IMR-90 (cell line): Measurements from ENCODE around the gene SLC25A34. TPM values are rescaled to one million over a fixed set of nuclear protein-coding genes. Genes with fewer than 3 reads are reported as not detected.
A peak's percentile ranks its signal among the peaks of the same experiment; 100 is the strongest.

Experiments used
- ATAC-seq: fragments of 200-7000 bp; cut with Tn5 transposase; 2 replicates; pipeline ENCODE4 v1.9.1; 2020; ENCODE audit warnings: low read depth, mild to moderate bottlenecking, moderate library complexity
- BruUV-seq: library from RNA; stranded (reverse); fragments of 400-500 nt; replicated peaks from 2 replicates; lab custom pipeline; 2021; lab: Mats Ljungman, UMichigan
- CTCF ChIA-PET: fragments of 300-600 bp; formaldehyde crosslinking; extraction: SDS; loops from one replicate; lab custom pipeline; 2021; ENCODE audit warnings: antibody characterized with exemption; lab: Yijun Ruan, JAX
- POLR2A ChIA-PET: fragments of 300-600 bp; sonication (Branson Sonifier 250); formaldehyde crosslinking; loops from one replicate; lab custom pipeline; 2022; ENCODE audit warnings: antibody characterized with exemption; ENCODE audit not compliant: unreplicated experiment; lab: Charles Lee
- DNase-seq: peaks from one replicate; pipeline ENCODE4 v3.0.0; 2013
- H2AFZ ChIP-seq: replicated peaks from 2 replicates; pipeline ENCODE3; 2013; ENCODE audit warnings: low read length, mild to moderate bottlenecking; ENCODE audit not compliant: poor library complexity
- H2AK5ac ChIP-seq: 2 replicates; pipeline ENCODE4 v1.6.1; 2013; ENCODE audit warnings: low read depth, low read length, inconsistent platforms
- H2AK9ac ChIP-seq: replicated peaks from 2 replicates; pipeline ENCODE3; 2013; ENCODE audit warnings: mild to moderate bottlenecking, low read depth, low read length, moderate library complexity; ENCODE audit not compliant: poor library complexity
- H2BK120ac ChIP-seq: 2 replicates; pipeline ENCODE4 v1.6.1; 2013; ENCODE audit warnings: low read depth, low read length, inconsistent platforms
- H2BK15ac ChIP-seq: 3 replicates; pipeline ENCODE4 v1.6.1; 2013; ENCODE audit warnings: low read depth, low read length, inconsistent platforms
- H2BK20ac ChIP-seq: 2 replicates; pipeline ENCODE4 v1.6.1; 2013; ENCODE audit warnings: low read depth, mild to moderate bottlenecking, inconsistent platforms, low read length, moderate library complexity
- H2BK5ac ChIP-seq: 2 replicates; pipeline ENCODE4 v1.6.1; 2013; ENCODE audit warnings: mild to moderate bottlenecking, low read depth, low read length, inconsistent platforms; ENCODE audit not compliant: poor library complexity, severe bottlenecking
- H3K14ac ChIP-seq: replicated peaks from 2 replicates; pipeline ENCODE4 v1.6.1; 2013; ENCODE audit warnings: low read depth, low read length, inconsistent platforms
- H3K18ac ChIP-seq: 2 replicates; pipeline ENCODE4 v1.6.1; 2013; ENCODE audit warnings: low read depth, low read length, control low read depth
- H3K23ac ChIP-seq: 2 replicates; pipeline ENCODE4 v1.6.1; 2013; ENCODE audit warnings: low read depth, low read length, inconsistent platforms
- H3K27ac ChIP-seq: 2 replicates; pipeline ENCODE4 v1.5.1; 2013; ENCODE audit warnings: mild to moderate bottlenecking, control low read depth, low read length; ENCODE audit not compliant: insufficient read depth
- H3K27me3 ChIP-seq: 2 replicates; pipeline ENCODE4 v1.6.1; 2013; ENCODE audit warnings: low read length; ENCODE audit not compliant: control insufficient read depth, insufficient read depth
- H3K36me3 ChIP-seq: 2 replicates; pipeline ENCODE4 v1.6.1; 2013; ENCODE audit warnings: low read length, mixed read lengths; ENCODE audit not compliant: control insufficient read depth, insufficient read depth
- H3K4ac ChIP-seq: 2 replicates; pipeline ENCODE4 v1.6.1; 2013; ENCODE audit warnings: low read depth, low read length, inconsistent platforms
- H3K4me1 ChIP-seq: 2 replicates; pipeline ENCODE4 v1.6.1; 2013; ENCODE audit warnings: low read length, mixed read lengths; ENCODE audit not compliant: control insufficient read depth, insufficient read depth
- H3K4me2 ChIP-seq: 2 replicates; pipeline ENCODE4 v1.6.1; 2013; ENCODE audit warnings: low read depth, mild to moderate bottlenecking, control low read depth, low read length, moderate library complexity
- H3K4me3 ChIP-seq: 2 replicates; pipeline ENCODE4 v1.5.1; 2013; ENCODE audit warnings: low read depth, mild to moderate bottlenecking, control low read depth, low read length, moderate library complexity; ENCODE audit not compliant: insufficient read depth
- H3K56ac ChIP-seq: 2 replicates; pipeline ENCODE4 v1.6.1; 2013; ENCODE audit warnings: low read length, inconsistent platforms; ENCODE audit not compliant: insufficient read depth; ENCODE audit errors: extremely low read depth
- H3K79me1 ChIP-seq, 2 experiments: 2 replicates each; pipeline ENCODE4 v1.6.1; 2013; ENCODE audit warnings: low read length in 2 of 2, inconsistent platforms in 1 of 2, low read depth in 1 of 2
- H3K9ac ChIP-seq: 2 replicates; pipeline ENCODE4 v1.6.1; 2013; ENCODE audit warnings: low read depth, low read length, control low read depth
- H3K9me1 ChIP-seq: 2 replicates; pipeline ENCODE4 v1.6.1; 2013; ENCODE audit warnings: low read length, inconsistent platforms; ENCODE audit not compliant: insufficient read depth
- H3K9me3 ChIP-seq: 2 replicates; pipeline ENCODE4 v1.6.1; 2013; ENCODE audit warnings: low read length; ENCODE audit not compliant: control insufficient read depth, insufficient read depth
- H4K20me1 ChIP-seq: 2 replicates; pipeline ENCODE4 v1.6.1; 2013; ENCODE audit warnings: low read length, inconsistent platforms; ENCODE audit not compliant: insufficient read depth
- H4K5ac ChIP-seq: 2 replicates; pipeline ENCODE4 v1.6.1; 2013; ENCODE audit warnings: mild to moderate bottlenecking, low read depth, low read length, control low read depth
- H4K8ac ChIP-seq, 2 experiments: 2 replicates each; pipeline ENCODE4 v1.6.1; 2013; ENCODE audit warnings: low read depth in 2 of 2, low read length in 2 of 2, control low read depth in 1 of 2, inconsistent platforms in 1 of 2
- H4K91ac ChIP-seq: 2 replicates; pipeline ENCODE4 v1.6.1; 2013; ENCODE audit warnings: low read depth, low read length, inconsistent platforms; ENCODE audit not compliant: insufficient read depth
- CHD1 ChIP-seq: IDR thresholded peaks from 2 replicates; pipeline ENCODE4 v1.6.1; 2012; ENCODE audit warnings: low read depth, low read length, improper control_type of control experiment
- ELK1 ChIP-seq: fragments of 150-350 bp; IDR thresholded peaks from 2 replicates; pipeline ENCODE4 v1.6.1; 2016; ENCODE audit warnings: low read depth, mild to moderate bottlenecking, low read length, moderate library complexity, borderline replicate concordance
- POLR2A ChIP-seq: IDR thresholded peaks from 2 replicates; pipeline ENCODE4 v1.6.1; 2012; ENCODE audit warnings: mild to moderate bottlenecking, low read depth, low read length
- RCOR1 ChIP-seq: IDR thresholded peaks from 2 replicates; pipeline ENCODE4 v1.6.1; 2012; ENCODE audit warnings: mild to moderate bottlenecking, low read length, improper control_type of control experiment; ENCODE audit not compliant: insufficient replicate concordance
- RFX5 ChIP-seq: IDR thresholded peaks from 2 replicates; pipeline ENCODE4 v1.8.0; 2012; ENCODE audit warnings: low read depth, mild to moderate bottlenecking, low read length, moderate library complexity
- SMC3 ChIP-seq: fragments of 150-350 bp; IDR thresholded peaks from 2 replicates; pipeline ENCODE4 v1.6.1; 2016; ENCODE audit warnings: low read depth, mild to moderate bottlenecking, antibody characterized with exemption, low read length, moderate library complexity
- USF2 ChIP-seq: fragments of 150-350 bp; IDR thresholded peaks from 2 replicates; pipeline ENCODE4 v1.6.1; 2017; ENCODE audit warnings: mild to moderate bottlenecking, antibody characterized with exemption, low read length, low read depth
- WGBS, 2 experiments: methylation state at CpG; one replicate each; pipeline versions ENCODE4 v1.1.5 to v1.1.7; 2013; ENCODE audit warnings: missing lambda C conversion rate in 2 of 2; ENCODE audit not compliant: insufficient read length in 1 of 2; ENCODE audit errors: extremely low coverage in 2 of 2; 5-methylcytosine and 5-hydroxymethylcytosine counted together
- dilution Hi-C: fragments of 300-500 bp; cut with HindIII; formaldehyde crosslinking; loops from one replicate; pipeline ENCODE4 v1.14.3; 2018; ENCODE audit warnings: low sequenced_read_pairs; ENCODE audit not compliant: unreplicated experiment
- in situ Hi-C: fragments of 300-500 bp; cut with MboI; formaldehyde crosslinking; loops from 3 replicates; pipeline ENCODE4 v1.14.3; 2019; ENCODE audit warnings: low sequenced_read_pairs, inconsistent platforms, mixed read lengths
- intact Hi-C: fragments of 100-400 bp; cut with micrococcal nuclease; formaldehyde crosslinking; loops from 2 replicates; pipeline ENCODE4 v1.10.0; 2022
- polyA plus RNA-seq, 3 experiments: library from polyadenylated mRNA; depleted of rRNA; stranded (reverse); fragments of >200 nt; gene quantifications; 2 replicates each; pipeline ENCODE4 v1.2.3, GENCODE V29; 2012; ENCODE audit warnings: low replicate concordance in 1 of 3
- total RNA-seq: library from RNA; depleted of rRNA; stranded (reverse); fragments of >200 nt; gene quantifications from 2 replicates; pipeline ENCODE4 v1.2.3, GENCODE V29; 2012

SLC25A34 gene
- total and polyA plus RNA-seq, 2 of the 4 experiments (the other 2 are of a cell fraction), result under 0.01 to 0.72 TPM

- no TSS peak for BruUV-seq
- Histone ChIP-seq H3K14ac (no peak overlapping the region), H3K9ac (no peak overlapping the region), H2BK120ac (no peak overlapping the region), H4K5ac (no peak overlapping the region), H4K20me1 (no peaks in the 10 kb centered on the region), H3K27me3 (no peaks in the 10 kb centered on the region), H2AK5ac (no peak overlapping the region), H3K4ac (no peak overlapping the region), H2AFZ (no peak overlapping the region), H3K79me1 (no peaks in the 10 kb centered on the region), H3K27ac (no peak overlapping the region), H3K18ac (no peak overlapping the region), H3K9me3 (no peaks in the 10 kb centered on the region), H3K4me1 (peaks cover 8% of the 10 kb centered on the region), H3K4me2 (no peak overlapping the region), H4K8ac (no peak overlapping the region), H3K56ac (no peak overlapping the region), H2BK20ac (no peak overlapping the region), H4K91ac (no peak overlapping the region), H3K23ac (no peak overlapping the region), H3K4me3 (no peak overlapping the region), H3K36me3 (no peaks in the 10 kb centered on the region), H2AK9ac (peak overlapping the region; percentile 40), H2BK5ac (no peak overlapping the region), H2BK15ac (no peak overlapping the region), H3K9me1 (peaks cover 5% of the 10 kb centered on the region)
- POLR2A ChIA-PET, result no interaction called here
- ATAC-seq (no peak), DNase-seq (no peak)
- CTCF ChIA-PET, result no interaction called here
- TF ChIP-seq POLR2A (no peak), RFX5 (no peak), CHD1 (no peak), USF2 (no peak), RCOR1 (no peak), ELK1 (no peak), SMC3 (no peak)
- 96% methylated on average over 3 of the region's 5 CpGs; no CpG with 5 or more reads in 1 of the 2 experiments for WGBS, 2 experiments
- dilution Hi-C loops, result no loop called here
- intact Hi-C loops, result no loop called here
- in situ Hi-C loops, result no loop called here
These were observed 12.2 kb downstream of the SLC25A34 start for GRCh38 chr1:15748264-15748663.
